ENCODE measurements around the gene KRCC1.

- TF ChIP-seq CTCF (conservative IDR thresholded peaks at IDR 0.05; ENCODE audit: low read depth in 2 of 2) (no peak), REST (IDR thresholded peaks at IDR 0.05; ENCODE audit: unreplicated experiment) (no peak), ZNF331 (CRISPR knock-in tag; IDR thresholded peaks at IDR 0.05; ENCODE audit: low read depth) (no peak)
These were observed 1.4 kb downstream of the KRCC1 start for GRCh38 chr2:88053934-88054781.

Measured in GM23338 (cell line).